Measurements from ENCODE around the gene OSBP2. TPM values are rescaled to one million over a fixed set of nuclear protein-coding genes. Genes with fewer than 3 reads are reported as not detected.

Gene OSBP2
- total and polyA plus RNA-seq, 2 experiments from 2014 or later = 2.1 to 2.9 TPM

DNA sequence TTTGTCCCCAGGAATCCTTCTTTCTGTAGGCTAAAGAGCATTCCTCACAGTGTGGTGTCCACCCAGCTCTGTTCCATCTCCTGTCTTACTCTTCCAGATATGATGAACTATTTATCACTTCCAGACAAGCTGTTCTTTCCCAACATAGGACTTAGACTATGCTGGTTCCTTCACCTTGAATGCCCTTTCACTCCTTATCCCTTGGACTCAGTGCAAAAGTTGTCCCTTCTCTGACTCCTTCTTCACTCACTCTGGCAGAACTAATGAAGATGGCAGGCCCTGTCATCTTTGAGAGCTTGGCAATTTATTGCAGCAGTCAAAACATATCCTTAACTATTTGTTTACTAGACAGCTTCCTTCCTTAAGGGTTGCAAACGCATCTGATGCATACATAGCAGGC, 3.5 kb upstream of the OSBP2 start (continued):
- TF ChIP-seq ZNF114 (CRISPR knock-in tag; IDR thresholded peaks at IDR 0.05) (no peak), CTCF (conservative IDR thresholded peaks at IDR 0.05; ENCODE audit: low read depth in 2 of 2) (no peak), CREB1 (CRISPR knock-in tag; IDR thresholded peaks at IDR 0.05; ENCODE audit: low read depth) (no peak), NANOG (IDR thresholded peaks at IDR 0.05; ENCODE audit: borderline replicate concordance) (no peak)

GRCh38 chr22:30694171-30694639, 469 bp upstream of the OSBP2 start:
- peaks cover 7% of the 10 kb centered on the region; the same call in 2 of the 3 replicates for H3K4me1 Mint-ChIP-seq
- H3K27me3 ChIP-seq (ENCODE audit: insufficient read depth) = peaks cover 23% of the 10 kb centered on the region
- H3K9me3 Mint-ChIP-seq = no peaks in the 10 kb centered on the region
- H3K79me2 ChIP-seq (replicated peaks; ENCODE audit: insufficient read depth) = no peaks in the 10 kb centered on the region
- no peaks in the 10 kb centered on the region for H3K4me1 ChIP-seq (ENCODE audit: insufficient read depth)
- H4K20me1 ChIP-seq (replicated peaks; ENCODE audit: insufficient read depth) = no peaks in the 10 kb centered on the region; the same call in 1 of the 2 replicates
- no peaks in the 10 kb centered on the region for H3K36me3 Mint-ChIP-seq (ENCODE audit: low read depth)
- H3K27me3 Mint-ChIP-seq (ENCODE audit: insufficient read depth, low read depth, poor library complexity) = peaks cover 19% of the 10 kb centered on the region
- peak overlapping the region; percentile 35; the same call in 1 of the 2 replicates for H2AFZ ChIP-seq
- H3K36me3 ChIP-seq (ENCODE audit: insufficient read depth) = no peaks in the 10 kb centered on the region
- H3K4me3 ChIP-seq = peak overlapping the region; percentile 83
- ATAC-seq (peak; percentile 79), DNase-seq (ENCODE audit: low spot score) (peak; percentile 82)
- peak overlapping the region; percentile 88 for H3K4me2 ChIP-seq
- H3K27ac ChIP-seq (ENCODE audit: low read depth) = no peak overlapping the region; the same call in 1 of the 2 replicates
- H3K27ac Mint-ChIP-seq = 0 out of 2 replicates have a peak overlapping the region, but pooled peaks have one; percentile 5
- H3F3A ChIP-seq (replicated peaks; ENCODE audit: low read depth) = no peaks in the 10 kb centered on the region
- H3K4me3 Mint-ChIP-seq = peak overlapping the region; percentile 78
- no peaks in the 10 kb centered on the region for H3K9me2 ChIP-seq (ENCODE audit: insufficient read depth)
- no peak for TF ChIP-seq ZNF331 (CRISPR knock-in tag; IDR thresholded peaks at IDR 0.05; ENCODE audit: low read depth)
- no peak for TF ChIP-seq EZH2 (IDR thresholded peaks at IDR 0.05; ENCODE audit: low read depth, unreplicated experiment)
- no peak for TF ChIP-seq EZH2phosphoT487 (IDR thresholded peaks at IDR 0.05; ENCODE audit: unreplicated experiment)
- no peak for TF ChIP-seq NANOG (IDR thresholded peaks at IDR 0.05; ENCODE audit: borderline replicate concordance)
- no peak for TF ChIP-seq CTCF (conservative IDR thresholded peaks at IDR 0.05; ENCODE audit: low read depth in 2 of 2)
- no peak for TF ChIP-seq ZNF462 (CRISPR knock-in tag; IDR thresholded peaks at IDR 0.05)
- no peak for TF ChIP-seq ETS1 (IDR thresholded peaks at IDR 0.05)
- no peak for TF ChIP-seq CREB1 (CRISPR knock-in tag; IDR thresholded peaks at IDR 0.05; ENCODE audit: low read depth)
- TF ChIP-seq JUNB (IDR thresholded peaks at IDR 0.05; ENCODE audit: unreplicated experiment) = no peak
- no peak for TF ChIP-seq ZNF114 (CRISPR knock-in tag; IDR thresholded peaks at IDR 0.05)
